ENCODE results near the gene IFI6.

DNA sequence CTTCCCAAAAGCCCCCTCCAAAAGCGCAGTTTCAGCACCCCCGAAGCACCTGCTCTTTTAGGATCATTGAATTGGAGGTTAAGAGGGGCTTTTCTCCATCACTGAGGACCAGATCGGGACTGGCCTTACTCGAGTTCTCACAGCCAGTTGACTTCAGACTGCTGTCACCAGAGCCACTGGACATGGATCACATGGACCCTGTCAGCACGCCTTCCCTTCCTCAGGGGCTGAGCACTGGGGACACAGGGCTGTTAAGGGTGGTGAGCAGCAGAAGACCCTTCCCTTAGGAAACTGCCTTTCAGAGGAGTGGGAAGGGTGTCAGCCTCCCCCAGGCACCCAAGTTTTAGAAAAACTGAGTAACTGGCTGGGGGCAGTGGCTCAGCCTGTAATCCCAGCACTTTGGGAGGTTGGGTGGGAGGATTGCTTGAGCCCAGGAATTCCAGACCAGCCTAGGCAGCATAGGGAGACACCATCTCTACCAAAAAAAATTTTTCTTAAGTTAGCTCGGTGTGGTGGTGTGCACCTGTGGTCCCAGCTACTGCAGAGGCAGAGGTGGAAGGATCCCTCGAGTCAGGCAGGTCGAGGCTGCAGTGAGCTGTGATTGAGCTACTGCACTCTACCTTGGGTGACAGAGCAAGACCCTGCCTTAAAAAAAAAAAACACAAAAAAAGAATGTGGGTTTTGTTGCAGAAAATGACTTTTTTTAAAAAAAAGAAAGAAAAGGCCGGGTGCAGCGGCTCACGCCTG, 36.4 kb downstream of the IFI6 start:
- no peak for TF ChIP-seq ZNF432 (CRISPR knock-in tag; IDR thresholded peaks at IDR 0.05; ENCODE audit: borderline replicate concordance)
- no peak for TF ChIP-seq BHLHE40 (IDR thresholded peaks at IDR 0.05; ENCODE audit: low read length)
- TF ChIP-seq SP4 (CRISPR knock-in tag; IDR thresholded peaks at IDR 0.05): no peak
- TF ChIP-seq TAF1 (CRISPR knock-in tag; IDR thresholded peaks at IDR 0.05): no peak
- TF ChIP-seq, protein P1, sequence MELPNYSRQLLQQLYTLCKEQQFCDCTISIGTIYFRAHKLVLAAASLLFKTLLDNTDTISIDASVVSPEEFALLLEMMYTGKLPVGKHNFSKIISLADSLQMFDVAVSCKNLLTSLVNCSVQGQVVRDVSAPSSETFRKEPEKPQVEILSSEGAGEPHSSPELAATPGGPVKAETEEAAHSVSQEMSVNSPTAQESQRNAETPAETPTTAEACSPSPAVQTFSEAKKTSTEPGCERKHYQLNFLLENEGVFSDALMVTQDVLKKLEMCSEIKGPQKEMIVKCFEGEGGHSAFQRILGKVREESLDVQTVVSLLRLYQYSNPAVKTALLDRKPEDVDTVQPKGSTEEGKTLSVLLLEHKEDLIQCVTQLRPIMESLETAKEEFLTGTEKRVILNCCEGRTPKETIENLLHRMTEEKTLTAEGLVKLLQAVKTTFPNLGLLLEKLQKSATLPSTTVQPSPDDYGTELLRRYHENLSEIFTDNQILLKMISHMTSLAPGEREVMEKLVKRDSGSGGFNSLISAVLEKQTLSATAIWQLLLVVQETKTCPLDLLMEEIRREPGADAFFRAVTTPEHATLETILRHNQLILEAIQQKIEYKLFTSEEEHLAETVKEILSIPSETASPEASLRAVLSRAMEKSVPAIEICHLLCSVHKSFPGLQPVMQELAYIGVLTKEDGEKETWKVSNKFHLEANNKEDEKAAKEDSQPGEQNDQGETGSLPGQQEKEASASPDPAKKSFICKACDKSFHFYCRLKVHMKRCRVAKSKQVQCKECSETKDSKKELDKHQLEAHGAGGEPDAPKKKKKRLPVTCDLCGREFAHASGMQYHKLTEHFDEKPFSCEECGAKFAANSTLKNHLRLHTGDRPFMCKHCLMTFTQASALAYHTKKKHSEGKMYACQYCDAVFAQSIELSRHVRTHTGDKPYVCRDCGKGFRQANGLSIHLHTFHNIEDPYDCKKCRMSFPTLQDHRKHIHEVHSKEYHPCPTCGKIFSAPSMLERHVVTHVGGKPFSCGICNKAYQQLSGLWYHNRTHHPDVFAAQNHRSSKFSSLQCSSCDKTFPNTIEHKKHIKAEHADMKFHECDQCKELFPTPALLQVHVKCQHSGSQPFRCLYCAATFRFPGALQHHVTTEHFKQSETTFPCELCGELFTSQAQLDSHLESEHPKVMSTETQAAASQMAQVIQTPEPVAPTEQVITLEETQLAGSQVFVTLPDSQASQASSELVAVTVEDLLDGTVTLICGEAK (IDR thresholded peaks at IDR 0.05): no peak
- TF ChIP-seq, protein P1 (CRISPR knock-in tag; IDR thresholded peaks at IDR 0.05): no peak
- no peak for TF ChIP-seq ARHGAP35 (CRISPR knock-in tag; IDR thresholded peaks at IDR 0.05; ENCODE audit: borderline replicate concordance)
- TF ChIP-seq ZC3H4 (CRISPR knock-in tag; IDR thresholded peaks at IDR 0.05; ENCODE audit: borderline replicate concordance): no peak
- no peak for TF ChIP-seq ZBTB43 (CRISPR knock-in tag; conservative IDR thresholded peaks at IDR 0.05)
- no peak for TF ChIP-seq ZNF687 (CRISPR knock-in tag; IDR thresholded peaks at IDR 0.05)
- no peak for TF ChIP-seq IRF2 (CRISPR knock-in tag; IDR thresholded peaks at IDR 0.05)
- no peak for TF ChIP-seq POLR2A (IDR thresholded peaks at IDR 0.05; ENCODE audit: insufficient read depth in 1 of 2, low read depth in 2 of 2, low read length in 2 of 2)
- no peak for TF ChIP-seq ZNF614 (CRISPR knock-in tag; IDR thresholded peaks at IDR 0.05; ENCODE audit: borderline replicate concordance)
- no peak for TF ChIP-seq ZNF143 (CRISPR knock-in tag; IDR thresholded peaks at IDR 0.05)
- no peak for TF ChIP-seq NR2F6 (IDR thresholded peaks at IDR 0.05)
- TF ChIP-seq NR2F6 (CRISPR knock-in tag; IDR thresholded peaks at IDR 0.05): no peak
